A673 (cell line): ENCODE results near the gene FKBP8.

Experiments
- CTCF ChIP-seq: fragments of 300-800, 200-600 bp; sonication (generic); conservative IDR thresholded peaks from 2 replicates; pipeline ENCODE4 v1.5.1; 2017; ENCODE audit warnings: low read depth, mild to moderate bottlenecking, antibody characterized with exemption, low read length, moderate library complexity, mixed read lengths
- EZH2 ChIP-seq: fragments of 200-600 bp; sonication (generic); IDR thresholded peaks from 2 replicates; pipeline ENCODE4 v1.6.1; 2017; ENCODE audit warnings: borderline replicate concordance, low read depth, mild to moderate bottlenecking, mixed read lengths, antibody characterized with exemption, low read length; ENCODE audit not compliant: poor library complexity, severe bottlenecking

GRCh38 chr19:18543814-18544475 is 572 bp upstream of the FKBP8 start:
- TF ChIP-seq CTCF (no peak), EZH2 (no peak)
